ENCODE measurements around the gene VTI1B.
"Not testable (repeated sequence)": the region's sequence is repeated elsewhere in the genome, so short reads cannot be mapped to it uniquely, and the experiment has no call there.

VTI1B gene

GRCh38 chr14:67674480-67675218 lies at the start of gene VTI1B:
VTI1B (minus strand) TSS chr14:67674632; CDS start chr14:67674489, 143 bp downstream.
- DNase-seq = peak; percentile 72 to 75

GRCh38 chr14:67722293-67722692 lies 47.9 kb upstream of the VTI1B start:
- no peak for DNase-seq

GRCh38 chr14:67721875-67722274 lies 47.4 kb upstream of the VTI1B start:
- DNase-seq = no peak

GRCh38 chr14:67719866-67720265 lies 45.4 kb upstream of the VTI1B start:
- DNase-seq = no peak

GRCh38 chr14:67719385-67719784 lies 45.0 kb upstream of the VTI1B start:
- DNase-seq = not testable (repeated sequence)

GRCh38 chr14:67718265-67718664 lies 43.8 kb upstream of the VTI1B start:
- DNase-seq = no peak

GRCh38 chr14:67717048-67717447 lies 42.6 kb upstream of the VTI1B start:
- DNase-seq = no peak

GRCh38 chr14:67710209-67710608 lies 35.8 kb upstream of the VTI1B start:
- no peak for DNase-seq

GRCh38 chr14:67709796-67710195 lies 35.4 kb upstream of the VTI1B start:
- DNase-seq = not testable (repeated sequence)

GRCh38 chr14:67709346-67709745 lies 34.9 kb upstream of the VTI1B start:
- DNase-seq = not testable (repeated sequence)

- DNase-seq = no peak
These were observed 30.8 kb upstream of the VTI1B start for GRCh38 chr14:67705211-67705610.

- DNase-seq = peak in 1 of 2 experiments; percentile 8
These were observed 30.2 kb upstream of the VTI1B start for GRCh38 chr14:67704484-67705089.

- DNase-seq = no peak
These were observed 29.6 kb upstream of the VTI1B start for GRCh38 chr14:67703997-67704396.

- DNase-seq = not testable (repeated sequence)
These were observed 27.1 kb upstream of the VTI1B start, which contains the start of gene RDH12 for GRCh38 chr14:67701492-67701891. RDH12 (plus strand) TSS chr14:67701886; CDS start chr14:67722643, 20,757 bp downstream.

- DNase-seq = no peak
These were observed 23.7 kb upstream of the VTI1B start for GRCh38 chr14:67698179-67698578.

- DNase-seq = no peak
These were observed 22.6 kb upstream of the VTI1B start for GRCh38 chr14:67697006-67697405.

GRCh38 chr14:67695394-67695949 lies 21.0 kb upstream of the VTI1B start, which contains the start of gene RDH11:
RDH11 (minus strand) TSS chr14:67695764; CDS start chr14:67695703, 61 bp downstream.
- DNase-seq = peak; percentile 64 to 84

GRCh38 chr14:67694791-67695393 lies 20.5 kb upstream of the VTI1B start:
- DNase-seq = peak; percentile 53 to 76

GRCh38 chr14:67690011-67690410 lies 15.6 kb upstream of the VTI1B start:
- no peak for DNase-seq

GRCh38 chr14:67683842-67684241 lies 9.4 kb upstream of the VTI1B start:
- no peak for DNase-seq

GRCh38 chr14:67680941-67681340 lies 6.5 kb upstream of the VTI1B start:
- DNase-seq = no peak

GRCh38 chr14:67680121-67680602 lies 5.7 kb upstream of the VTI1B start:
- DNase-seq = no peak

GRCh38 chr14:67679006-67679405 lies 4.6 kb upstream of the VTI1B start:
- DNase-seq = no peak

All from stimulated activated CD4-positive, alpha-beta T cell treated with anti-CD3 and anti-CD28 coated beads, Interleukin-4, amount 100 ng/mL, for 4 hours (primary cell).